HepG2 (cell line): ENCODE results near the gene XXYLT1.

Experiments
- CTCF ChIP-seq: sonication (generic); formaldehyde crosslinking; IDR thresholded peaks from 2 replicates; pipeline ENCODE4 v1.5.0; 2020; ENCODE audit warnings: mild to moderate bottlenecking, missing genetic modification reagents, moderate library complexity
- EP300 ChIP-seq, 3 experiments: sonication (generic) in 1 of 3; formaldehyde crosslinking in 1 of 3; IDR thresholded peaks; 2 replicates each; pipeline versions ENCODE4 v1.5.1 to v1.6.1; 2011 to 2020; ENCODE audit warnings: low read depth in 2 of 3, low read length in 2 of 3, borderline replicate concordance in 1 of 3, improper control_type of control experiment in 1 of 3, mild to moderate bottlenecking in 1 of 3, missing genetic modification reagents in 1 of 3, moderate library complexity in 1 of 3
- EZH2 ChIP-seq: conservative IDR thresholded peaks from 2 replicates; pipeline ENCODE4 v1.6.1; 2012; ENCODE audit warnings: mild to moderate bottlenecking, low read depth, low read length, moderate library complexity

- no peak for TF ChIP-seq EP300 (IDR thresholded peaks at IDR 0.05; ENCODE audit: low read depth in 2 of 2, low read length in 2 of 2)
- no peak for TF ChIP-seq EP300 (CRISPR knock-in tag; IDR thresholded peaks at IDR 0.05; ENCODE audit: borderline replicate concordance)
- TF ChIP-seq CTCF, result no peak
- no peak for TF ChIP-seq EZH2
Observed at GRCh38 chr3:195070336-195070735, 200.6 kb downstream of the XXYLT1 start.
